Muscle layer of colon (tissue), 2 donors: Measurements from ENCODE around the gene WNK2.

ENCODE experiments used
- H3K27ac ChIP-seq: one replicate; pipeline ENCODE4 v1.7.0; 2013; ENCODE audit warnings: low read depth, mild to moderate bottlenecking, low read length, moderate library complexity
- H3K27me3 ChIP-seq, 2 donors: one replicate each; pipeline ENCODE4 v1.7.0; 2013; ENCODE audit warnings: low read length in 2 of 2, mild to moderate bottlenecking in 2 of 2; ENCODE audit not compliant: insufficient read depth in 2 of 2, control insufficient read depth in 1 of 2
- H3K36me3 ChIP-seq: one replicate; pipeline ENCODE4 v1.7.0; 2013; ENCODE audit warnings: mild to moderate bottlenecking, low read length; ENCODE audit not compliant: insufficient read depth
- H3K4me1 ChIP-seq: one replicate; pipeline ENCODE4 v1.7.0; 2013; ENCODE audit warnings: mild to moderate bottlenecking, low read length; ENCODE audit not compliant: insufficient read depth
- H3K4me3 ChIP-seq, 2 donors: one replicate each; pipeline ENCODE4 v1.7.0; 2013; ENCODE audit warnings: low read length in 2 of 2, low read depth in 1 of 2, mild to moderate bottlenecking in 1 of 2, moderate library complexity in 1 of 2
- H3K9ac ChIP-seq: one replicate; pipeline ENCODE4 v1.7.0; 2013; ENCODE audit warnings: low read length
- H3K9me3 ChIP-seq: one replicate; pipeline ENCODE4 v1.7.0; 2013; ENCODE audit warnings: mild to moderate bottlenecking, low read length
- donor health status: abdominal sarcoma.
- donor health status: Adenocarcinoma of cecum.

Gene WNK2

GRCh38 chr9:93218161-93218560 is 34.2 kb downstream of the WNK2 start:
- H3K36me3 ChIP-seq = no peaks in the 10 kb centered on the region
- H3K4me3 ChIP-seq = no peak overlapping the region
- no peaks in the 10 kb centered on the region for H3K27me3 ChIP-seq
- no peak overlapping the region for H3K9ac ChIP-seq
- H3K27ac ChIP-seq = no peak overlapping the region
- peaks cover 19% of the 10 kb centered on the region for H3K4me1 ChIP-seq
- H3K9me3 ChIP-seq = no peaks in the 10 kb centered on the region

GRCh38 chr9:93218671-93219420 is 34.9 kb downstream of the WNK2 start:
- H3K9ac ChIP-seq = no peak overlapping the region
- no peak overlapping the region for H3K27ac ChIP-seq

GRCh38 chr9:93219692-93220091 is 35.8 kb downstream of the WNK2 start:
- Histone ChIP-seq H3K4me3 (no peak overlapping the region), H3K4me1 (peaks cover 34% of the 10 kb centered on the region), H3K27me3 (no peaks in the 10 kb centered on the region), H3K9ac (no peak overlapping the region), H3K9me3 (no peaks in the 10 kb centered on the region), H3K27ac (no peak overlapping the region), H3K36me3 (no peaks in the 10 kb centered on the region)

More at GRCh38 chr9:93218671-93219420, 34.9 kb downstream of the WNK2 start:
- Histone ChIP-seq H3K4me3 (no peak overlapping the region), H3K9me3 (no peaks in the 10 kb centered on the region), H3K4me1 (peaks cover 26% of the 10 kb centered on the region), H3K36me3 (no peaks in the 10 kb centered on the region), H3K27me3 (no peaks in the 10 kb centered on the region)

- Histone ChIP-seq H3K9me3 (no peaks in the 10 kb centered on the region), H3K27me3 (no peaks in the 10 kb centered on the region), H3K36me3 (no peaks in the 10 kb centered on the region), H3K4me3 (no peak overlapping the region), H3K9ac (no peak overlapping the region), H3K4me1 (peaks cover 40% of the 10 kb centered on the region), H3K27ac (no peak overlapping the region)
Measured at GRCh38 chr9:93220627-93221026, 36.7 kb downstream of the WNK2 start.

- no peak overlapping the region for H3K9ac ChIP-seq
- no peaks in the 10 kb centered on the region for H3K36me3 ChIP-seq
- no peak overlapping the region for H3K27ac ChIP-seq
- peaks cover 40% of the 10 kb centered on the region for H3K4me1 ChIP-seq
- no peaks in the 10 kb centered on the region for H3K27me3 ChIP-seq
- H3K9me3 ChIP-seq = no peaks in the 10 kb centered on the region
- H3K4me3 ChIP-seq = no peak overlapping the region
Measured at GRCh38 chr9:93221044-93221443, 37.1 kb downstream of the WNK2 start.

- no peaks in the 10 kb centered on the region for H3K27me3 ChIP-seq
- no peaks in the 10 kb centered on the region for H3K36me3 ChIP-seq
- H3K9me3 ChIP-seq = no peaks in the 10 kb centered on the region
- no peak overlapping the region for H3K4me3 ChIP-seq
- peaks cover 40% of the 10 kb centered on the region for H3K4me1 ChIP-seq
- H3K9ac ChIP-seq = no peak overlapping the region
- H3K27ac ChIP-seq = no peak overlapping the region
Measured at GRCh38 chr9:93222890-93223259, 38.9 kb downstream of the WNK2 start.

- Histone ChIP-seq H3K27ac (no peak overlapping the region), H3K9ac (no peak overlapping the region), H3K4me1 (peaks cover 40% of the 10 kb centered on the region), H3K27me3 (no peaks in the 10 kb centered on the region), H3K36me3 (no peaks in the 10 kb centered on the region), H3K9me3 (no peaks in the 10 kb centered on the region), H3K4me3 (no peak overlapping the region)
Measured at GRCh38 chr9:93223260-93224180, 39.6 kb downstream of the WNK2 start.

GRCh38 chr9:93224591-93224990 is 40.7 kb downstream of the WNK2 start:
- no peak overlapping the region for H3K4me3 ChIP-seq
- H3K9ac ChIP-seq = no peak overlapping the region
- H3K36me3 ChIP-seq = no peaks in the 10 kb centered on the region
- H3K27ac ChIP-seq = no peak overlapping the region
- peaks cover 36% of the 10 kb centered on the region for H3K4me1 ChIP-seq
- H3K27me3 ChIP-seq = no peaks in the 10 kb centered on the region
- no peaks in the 10 kb centered on the region for H3K9me3 ChIP-seq

- H3K27me3 ChIP-seq = no peaks in the 10 kb centered on the region
- no peaks in the 10 kb centered on the region for H3K36me3 ChIP-seq
- H3K4me1 ChIP-seq = peaks cover 41% of the 10 kb centered on the region
- H3K9ac ChIP-seq = no peak overlapping the region
- no peaks in the 10 kb centered on the region for H3K9me3 ChIP-seq
- no peak overlapping the region for H3K4me3 ChIP-seq
- H3K27ac ChIP-seq = no peak overlapping the region
Measured at GRCh38 chr9:93225417-93225816, 41.5 kb downstream of the WNK2 start.

GRCh38 chr9:93225892-93226291 is 42.0 kb downstream of the WNK2 start:
- Histone ChIP-seq H3K27me3 (no peaks in the 10 kb centered on the region), H3K9me3 (no peaks in the 10 kb centered on the region), H3K9ac (no peak overlapping the region), H3K4me1 (peaks cover 41% of the 10 kb centered on the region), H3K27ac (no peak overlapping the region), H3K4me3 (no peak overlapping the region), H3K36me3 (no peaks in the 10 kb centered on the region)

GRCh38 chr9:93226819-93227218 is 42.9 kb downstream of the WNK2 start:
- H3K27ac ChIP-seq = no peak overlapping the region
- peaks cover 36% of the 10 kb centered on the region for H3K4me1 ChIP-seq
- no peak overlapping the region for H3K9ac ChIP-seq
- H3K9me3 ChIP-seq = no peaks in the 10 kb centered on the region
- no peaks in the 10 kb centered on the region for H3K36me3 ChIP-seq
- H3K27me3 ChIP-seq = no peaks in the 10 kb centered on the region
- H3K4me3 ChIP-seq = no peak overlapping the region
